Cardiac muscle cell (in vitro differentiated cells and primary cell): ENCODE measurements around the gene KCNAB2. TPM values are rescaled to one million over a fixed set of nuclear protein-coding genes. Genes with fewer than 3 reads are reported as not detected.

Experiments
- DNase-seq, 2 donors: peaks; one replicate each; pipeline versions ENCODE4 v3.0.0 to v3.0.0-alpha.2; 2010 to 2017; ENCODE audit warnings: low read depth in 1 of 2, low spot score in 1 of 2
- H3K27ac ChIP-seq: fragments of 200-600 bp; sonication (generic); 2 replicates; pipeline ENCODE4 v1.5.1; 2016
- H3K27me3 ChIP-seq: fragments of 200-600 bp; sonication (generic); 2 replicates; pipeline ENCODE4 v1.6.0; 2016; ENCODE audit warnings: control low read depth
- H3K36me3 ChIP-seq: fragments of 200-600 bp; sonication (generic); 2 replicates; pipeline ENCODE4 v1.5.1; 2016; ENCODE audit warnings: control low read depth
- H3K4me1 ChIP-seq: fragments of 200-600 bp; sonication (generic); 2 replicates; pipeline ENCODE4 v1.8.1; 2017; ENCODE audit warnings: low read depth, mild to moderate bottlenecking, mixed run types
- H3K4me3 ChIP-seq: fragments of 200-600 bp; sonication (generic); 2 replicates; pipeline ENCODE4 v1.5.1; 2016; ENCODE audit warnings: mild to moderate bottlenecking
- H3K9me3 ChIP-seq: fragments of 200-600 bp; sonication (generic); 2 replicates; pipeline ENCODE4 v1.5.1; 2017; ENCODE audit warnings: low read depth, mild to moderate bottlenecking, control low read depth
- polyA plus RNA-seq: library from polyadenylated mRNA; unstranded; fragments of >200 nt; fragmentation: Nextera tagmentation; extraction: Ambion mirVana; gene quantifications from 2 replicates; pipeline ENCODE4 v1.2.1, GENCODE V29; 2016
- total RNA-seq: library from RNA; depleted of rRNA; stranded (reverse); fragments of >200 nt; gene quantifications from 2 replicates; pipeline ENCODE4 v1.2.3, GENCODE V29; 2016
- TF ChIP-seq, protein P1 (sequence below): IDR thresholded peaks from 2 replicates; pipeline ENCODE4 v1.5.1; 2012; ENCODE audit warnings: low read depth, mild to moderate bottlenecking, low read length

KCNAB2 gene
- total and polyA plus RNA-seq, 2 experiments from 2014 or later = 5.5 to 10.8 TPM

GRCh38 chr1:6145864-6146410 lies 100.2 kb downstream of the KCNAB2 start:
- peaks cover 41% of the 10 kb centered on the region for H3K27me3 ChIP-seq
- H3K4me3 ChIP-seq = no peak overlapping the region
- H3K36me3 ChIP-seq = no peaks in the 10 kb centered on the region
- TF ChIP-seq, protein P1, sequence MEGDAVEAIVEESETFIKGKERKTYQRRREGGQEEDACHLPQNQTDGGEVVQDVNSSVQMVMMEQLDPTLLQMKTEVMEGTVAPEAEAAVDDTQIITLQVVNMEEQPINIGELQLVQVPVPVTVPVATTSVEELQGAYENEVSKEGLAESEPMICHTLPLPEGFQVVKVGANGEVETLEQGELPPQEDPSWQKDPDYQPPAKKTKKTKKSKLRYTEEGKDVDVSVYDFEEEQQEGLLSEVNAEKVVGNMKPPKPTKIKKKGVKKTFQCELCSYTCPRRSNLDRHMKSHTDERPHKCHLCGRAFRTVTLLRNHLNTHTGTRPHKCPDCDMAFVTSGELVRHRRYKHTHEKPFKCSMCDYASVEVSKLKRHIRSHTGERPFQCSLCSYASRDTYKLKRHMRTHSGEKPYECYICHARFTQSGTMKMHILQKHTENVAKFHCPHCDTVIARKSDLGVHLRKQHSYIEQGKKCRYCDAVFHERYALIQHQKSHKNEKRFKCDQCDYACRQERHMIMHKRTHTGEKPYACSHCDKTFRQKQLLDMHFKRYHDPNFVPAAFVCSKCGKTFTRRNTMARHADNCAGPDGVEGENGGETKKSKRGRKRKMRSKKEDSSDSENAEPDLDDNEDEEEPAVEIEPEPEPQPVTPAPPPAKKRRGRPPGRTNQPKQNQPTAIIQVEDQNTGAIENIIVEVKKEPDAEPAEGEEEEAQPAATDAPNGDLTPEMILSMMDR = no peak
- DNase-seq = no peak
- no peak overlapping the region for H3K27ac ChIP-seq
- H3K4me1 ChIP-seq = no peaks in the 10 kb centered on the region
- no peaks in the 10 kb centered on the region for H3K9me3 ChIP-seq

DNA sequence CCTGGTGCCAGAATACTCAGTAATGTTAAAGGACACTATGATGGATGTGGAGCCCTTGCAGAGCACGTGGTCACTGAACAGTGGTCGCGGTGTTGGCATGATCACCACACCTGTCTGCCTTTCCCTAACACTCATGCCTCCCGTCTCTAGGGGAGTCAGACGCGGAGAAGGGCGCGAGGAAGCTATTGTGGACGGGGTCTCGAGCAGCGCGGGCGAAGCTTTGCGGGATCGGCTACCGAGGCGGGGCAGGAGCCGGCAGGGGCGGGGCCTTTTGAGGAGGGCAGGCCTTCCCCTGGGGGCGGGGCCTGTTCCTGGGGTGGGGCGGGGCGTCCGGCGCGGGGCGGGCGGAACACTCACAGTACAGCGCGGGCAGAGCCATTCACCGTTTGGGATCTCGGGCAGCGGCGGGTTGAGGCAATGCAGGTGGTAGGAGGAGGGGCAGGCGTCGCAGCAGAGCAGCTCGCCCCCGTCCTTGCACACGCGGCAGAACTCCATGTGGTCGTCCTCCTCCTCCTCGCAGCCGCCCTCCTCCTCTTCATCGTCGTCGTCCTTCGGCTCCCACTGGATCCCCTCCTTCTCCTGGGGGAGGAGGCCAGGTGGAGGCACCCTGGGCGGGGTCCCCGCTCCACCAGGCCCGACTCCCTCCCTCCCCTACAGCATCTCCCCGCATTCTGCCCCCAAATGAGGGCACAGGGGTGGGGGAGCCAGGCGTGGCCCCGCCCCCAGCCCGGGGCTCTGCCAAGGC lies 103.0 kb downstream of the KCNAB2 start:
- peaks cover 44% of the 10 kb centered on the region for H3K27me3 ChIP-seq
- H3K36me3 ChIP-seq = no peaks in the 10 kb centered on the region
- H3K4me1 ChIP-seq = no peaks in the 10 kb centered on the region
- H3K9me3 ChIP-seq = no peaks in the 10 kb centered on the region
- no peak overlapping the region for H3K27ac ChIP-seq
- H3K4me3 ChIP-seq = no peak overlapping the region
- TF ChIP-seq, protein P1 = no peak
- peak; percentile 38 to 85 for DNase-seq

GRCh38 chr1:6149597-6149996 lies 103.9 kb downstream of the KCNAB2 start:
- no peaks in the 10 kb centered on the region for H3K36me3 ChIP-seq
- DNase-seq = no peak
- H3K4me3 ChIP-seq = no peak overlapping the region
- H3K9me3 ChIP-seq = no peaks in the 10 kb centered on the region
- H3K27me3 ChIP-seq = peaks cover 44% of the 10 kb centered on the region
- H3K27ac ChIP-seq = no peak overlapping the region
- no peaks in the 10 kb centered on the region for H3K4me1 ChIP-seq
- TF ChIP-seq, protein P1 = no peak

DNA sequence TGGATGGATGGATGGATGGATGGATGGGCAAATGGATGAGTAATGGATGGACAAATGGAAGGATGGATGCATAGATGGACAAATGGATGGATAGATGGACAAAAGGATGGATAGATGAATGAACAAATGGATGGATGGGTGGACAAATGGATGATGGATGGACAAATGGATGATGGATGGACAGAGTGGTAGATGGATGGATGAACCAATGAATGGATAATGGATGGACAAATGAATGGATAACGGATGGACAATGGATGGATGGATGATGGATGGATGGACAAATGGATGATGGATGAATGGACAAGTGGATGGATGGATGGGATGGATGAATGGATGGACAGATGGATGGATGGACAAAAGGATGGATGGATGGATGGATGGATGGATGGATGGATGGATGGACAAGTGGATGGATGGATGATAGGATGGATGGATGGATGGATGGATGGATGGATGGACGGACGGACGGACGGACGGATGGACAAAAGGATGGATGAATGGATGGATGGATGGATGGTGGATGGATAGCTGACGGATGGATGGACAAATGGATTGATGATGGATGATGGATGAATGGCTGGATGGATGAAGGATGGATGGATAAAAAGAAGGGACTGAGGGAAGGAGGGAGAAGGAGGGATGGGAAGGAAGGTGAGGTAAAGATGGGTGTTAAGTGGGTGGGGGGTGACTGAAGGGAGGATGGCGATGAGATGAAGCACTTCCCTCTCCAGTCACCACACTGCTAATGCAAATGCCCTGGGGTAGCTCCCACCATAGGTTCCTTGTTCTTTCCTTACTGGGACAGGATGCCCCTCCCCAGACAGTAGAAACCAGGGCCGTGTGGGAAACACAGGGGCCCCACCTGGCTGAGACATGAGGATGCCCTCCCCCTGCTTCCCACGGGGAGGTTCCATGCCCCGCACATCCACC lies 104.6 kb downstream of the KCNAB2 start:
- H3K36me3 ChIP-seq = no peaks in the 10 kb centered on the region
- TF ChIP-seq, protein P1 = no peak
- H3K9me3 ChIP-seq = no peaks in the 10 kb centered on the region
- H3K27me3 ChIP-seq = peaks cover 44% of the 10 kb centered on the region
- H3K27ac ChIP-seq = no peak overlapping the region
- no peak overlapping the region for H3K4me3 ChIP-seq
- H3K4me1 ChIP-seq = no peaks in the 10 kb centered on the region
- DNase-seq = no peak

Other genes starting within 250 kb of the KCNAB2 start
- 9.4 and 12.7 TPM in 2 replicates for gene NPHP4, start 53.5 kb upstream of the KCNAB2 start, total RNA-seq
- 6.4 and 7.3 TPM in 2 replicates for gene NPHP4, start 53.5 kb upstream of the KCNAB2 start, polyA plus RNA-seq
- 0.11 and 0.24 TPM in 2 replicates for gene CHD5, start 134.4 kb downstream of the KCNAB2 start, total RNA-seq
- gene CHD5, start 134.4 kb downstream of the KCNAB2 start, polyA plus RNA-seq = 0.11 TPM in 1 of 2 replicates, not detected in the other
- 101 and 132 TPM in 2 replicates for gene RPL22, start 153.7 kb downstream of the KCNAB2 start, total RNA-seq
- gene RPL22, start 153.7 kb downstream of the KCNAB2 start, polyA plus RNA-seq = 123 and 130 TPM in 2 replicates
- gene RNF207, start 160.2 kb downstream of the KCNAB2 start, total RNA-seq = 198 and 273 TPM in 2 replicates
- 166 and 180 TPM in 2 replicates for gene RNF207, start 160.2 kb downstream of the KCNAB2 start, polyA plus RNA-seq
- gene ICMT, start 190.1 kb downstream of the KCNAB2 start, total RNA-seq = 45.4 and 72.2 TPM in 2 replicates
- gene ICMT, start 190.1 kb downstream of the KCNAB2 start, polyA plus RNA-seq = 40.6 and 54.3 TPM in 2 replicates
- not detected in 2 replicates for gene HES3, start 198.3 kb downstream of the KCNAB2 start, total RNA-seq
- gene HES3, start 198.3 kb downstream of the KCNAB2 start, polyA plus RNA-seq = not detected in 2 replicates
- 22.7 and 32.7 TPM in 2 replicates for gene GPR153, start 215.2 kb downstream of the KCNAB2 start, total RNA-seq
- 21.0 and 30.3 TPM in 2 replicates for gene GPR153, start 215.2 kb downstream of the KCNAB2 start, polyA plus RNA-seq